ENCODE data around the gene LRP11. TPM values are rescaled to one million over a fixed set of nuclear protein-coding genes. Genes with fewer than 3 reads are reported as not detected.

LRP11 gene
- total RNA-seq, 1 donor from 2014 or later, result 2.2 TPM

DNA sequence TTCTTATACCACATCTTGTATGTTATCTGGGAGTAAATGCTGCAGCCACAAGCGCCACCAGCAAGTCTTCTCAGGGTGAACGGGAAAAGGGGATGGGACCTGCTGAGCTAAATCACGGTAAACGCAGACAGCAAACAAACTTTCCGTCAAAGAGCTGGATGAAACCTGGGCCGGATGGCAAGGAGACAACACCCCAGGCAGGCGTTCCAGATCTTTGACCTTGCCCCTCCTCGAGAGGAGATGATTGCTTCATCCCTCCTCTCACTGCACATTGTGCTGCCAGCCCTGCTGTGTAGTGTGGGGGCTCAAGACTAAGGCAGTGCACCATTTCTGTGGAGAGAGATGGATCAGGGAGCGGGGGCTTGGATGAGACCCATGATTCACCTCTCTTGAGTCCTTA, 23.9 kb upstream of the LRP11 start:
- Mint-ChIP-seq H3K9me3 (no peaks in the 10 kb centered on the region), H3K27ac (no peak overlapping the region), H3K4me1 (no peaks in the 10 kb centered on the region), H3K4me3 (peak overlapping the region; percentile 22), H3K27me3 (ENCODE audit: insufficient read depth, low read depth) (peaks cover 6% of the 10 kb centered on the region), H3K36me3 (no peaks in the 10 kb centered on the region)
- Histone ChIP-seq H3K27me3 (peaks cover 29% of the 10 kb centered on the region), H4K20me1 (ENCODE audit: low read depth) (no peaks in the 10 kb centered on the region), H3K9me3 (ENCODE audit: low read depth) (no peaks in the 10 kb centered on the region), H2AFZ (replicated peaks) (no peak overlapping the region), H3K27ac (no peak overlapping the region), H3K4me2 (no peak overlapping the region), H3K79me2 (ENCODE audit: low read depth) (no peaks in the 10 kb centered on the region), H3K9ac (no peak overlapping the region), H3K4me3 (no peak overlapping the region), H3K4me1 (no peaks in the 10 kb centered on the region), H3F3A (ENCODE audit: low read depth) (no peaks in the 10 kb centered on the region), H3K36me3 (no peaks in the 10 kb centered on the region)
- TF ChIP-seq EZH2phosphoT487 (IDR thresholded peaks at IDR 0.05) (no peak), EZH2 (IDR thresholded peaks at IDR 0.05) (no peak)
- TF ChIP-seq, protein P1, sequence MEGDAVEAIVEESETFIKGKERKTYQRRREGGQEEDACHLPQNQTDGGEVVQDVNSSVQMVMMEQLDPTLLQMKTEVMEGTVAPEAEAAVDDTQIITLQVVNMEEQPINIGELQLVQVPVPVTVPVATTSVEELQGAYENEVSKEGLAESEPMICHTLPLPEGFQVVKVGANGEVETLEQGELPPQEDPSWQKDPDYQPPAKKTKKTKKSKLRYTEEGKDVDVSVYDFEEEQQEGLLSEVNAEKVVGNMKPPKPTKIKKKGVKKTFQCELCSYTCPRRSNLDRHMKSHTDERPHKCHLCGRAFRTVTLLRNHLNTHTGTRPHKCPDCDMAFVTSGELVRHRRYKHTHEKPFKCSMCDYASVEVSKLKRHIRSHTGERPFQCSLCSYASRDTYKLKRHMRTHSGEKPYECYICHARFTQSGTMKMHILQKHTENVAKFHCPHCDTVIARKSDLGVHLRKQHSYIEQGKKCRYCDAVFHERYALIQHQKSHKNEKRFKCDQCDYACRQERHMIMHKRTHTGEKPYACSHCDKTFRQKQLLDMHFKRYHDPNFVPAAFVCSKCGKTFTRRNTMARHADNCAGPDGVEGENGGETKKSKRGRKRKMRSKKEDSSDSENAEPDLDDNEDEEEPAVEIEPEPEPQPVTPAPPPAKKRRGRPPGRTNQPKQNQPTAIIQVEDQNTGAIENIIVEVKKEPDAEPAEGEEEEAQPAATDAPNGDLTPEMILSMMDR (IDR thresholded peaks at IDR 0.05), result no peak
- no peak for DNase-seq (ENCODE audit: low spot score)

DNA sequence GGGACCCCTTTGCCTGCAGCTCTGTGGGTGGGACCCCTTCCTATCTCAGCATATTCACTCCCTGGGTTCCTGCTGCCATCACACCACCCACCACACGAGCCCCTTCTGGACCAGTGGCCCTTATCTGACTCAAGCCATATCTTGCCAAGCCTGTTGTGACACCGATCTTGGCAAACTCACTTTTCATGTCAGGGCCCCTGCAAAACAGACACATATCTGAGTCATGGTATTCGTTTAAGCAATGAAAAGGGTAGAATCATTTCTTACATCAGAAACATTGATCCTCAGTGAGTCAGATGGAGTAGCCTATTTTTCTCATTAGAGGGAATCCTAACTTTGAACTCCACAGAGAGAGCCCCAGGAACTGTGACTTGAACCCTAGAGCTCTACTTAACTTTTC, 23.2 kb upstream of the LRP11 start:
- Histone ChIP-seq H3K9me3 (ENCODE audit: low read depth) (no peaks in the 10 kb centered on the region), H3K4me1 (no peaks in the 10 kb centered on the region), H2AFZ (replicated peaks) (no peak overlapping the region), H3K9ac (no peak overlapping the region), H3K4me2 (no peak overlapping the region), H3K27me3 (peaks cover 31% of the 10 kb centered on the region), H3K79me2 (ENCODE audit: low read depth) (no peaks in the 10 kb centered on the region), H4K20me1 (ENCODE audit: low read depth) (no peaks in the 10 kb centered on the region), H3K36me3 (no peaks in the 10 kb centered on the region), H3K27ac (no peak overlapping the region), H3K4me3 (no peak overlapping the region), H3F3A (ENCODE audit: low read depth) (no peaks in the 10 kb centered on the region)
- Mint-ChIP-seq H3K27me3 (ENCODE audit: insufficient read depth, low read depth) (peaks cover 6% of the 10 kb centered on the region), H3K36me3 (no peaks in the 10 kb centered on the region), H3K4me1 (no peaks in the 10 kb centered on the region), H3K4me3 (no peak overlapping the region), H3K9me3 (no peaks in the 10 kb centered on the region), H3K27ac (no peak overlapping the region)
- TF ChIP-seq EZH2 (IDR thresholded peaks at IDR 0.05), result no peak
- no peak for DNase-seq (ENCODE audit: low spot score)

DNA sequence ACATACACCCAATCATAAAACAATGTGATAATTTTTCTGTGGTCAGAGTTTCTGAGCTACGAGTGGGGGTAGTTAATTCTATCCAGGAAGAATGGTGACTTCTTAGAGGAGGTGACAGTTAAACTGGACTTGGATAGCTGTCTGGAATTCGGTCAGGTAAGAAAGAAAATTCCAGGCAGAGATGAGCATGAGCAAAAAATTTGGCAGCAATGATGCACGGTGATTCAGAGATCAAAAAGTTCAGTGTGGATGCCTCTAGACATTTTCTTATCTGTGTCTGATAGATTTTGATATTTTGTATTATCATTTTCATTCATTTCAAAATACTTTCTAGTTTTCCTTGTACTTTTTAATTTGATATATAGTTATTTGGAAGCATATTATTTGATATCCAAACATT, 21.7 kb upstream of the LRP11 start:
- H3K9ac ChIP-seq, result no peak overlapping the region
- peaks cover 31% of the 10 kb centered on the region for H3K27me3 ChIP-seq
- TF ChIP-seq EZH2phosphoT487 (IDR thresholded peaks at IDR 0.05) (no peak), EZH2 (IDR thresholded peaks at IDR 0.05) (no peak)
- TF ChIP-seq, protein P1 (IDR thresholded peaks at IDR 0.05), result no peak
- H3K4me2 ChIP-seq, result no peak overlapping the region
- Mint-ChIP-seq H3K4me1 (no peaks in the 10 kb centered on the region), H3K4me3 (no peak overlapping the region), H3K9me3 (no peaks in the 10 kb centered on the region), H3K27me3 (ENCODE audit: insufficient read depth, low read depth) (peaks cover 5% of the 10 kb centered on the region), H3K36me3 (no peaks in the 10 kb centered on the region), H3K27ac (no peak overlapping the region)
- no peak overlapping the region for H3K4me3 ChIP-seq
- no peak overlapping the region for H3K27ac ChIP-seq
- no peaks in the 10 kb centered on the region for H4K20me1 ChIP-seq (ENCODE audit: low read depth)
- H2AFZ ChIP-seq (replicated peaks), result no peak overlapping the region
- H3F3A ChIP-seq (ENCODE audit: low read depth), result no peaks in the 10 kb centered on the region
- H3K9me3 ChIP-seq (ENCODE audit: low read depth), result no peaks in the 10 kb centered on the region
- H3K4me1 ChIP-seq, result no peaks in the 10 kb centered on the region
- no peaks in the 10 kb centered on the region for H3K79me2 ChIP-seq (ENCODE audit: low read depth)
- DNase-seq (ENCODE audit: low spot score), result no peak
- no peaks in the 10 kb centered on the region for H3K36me3 ChIP-seq

DNA sequence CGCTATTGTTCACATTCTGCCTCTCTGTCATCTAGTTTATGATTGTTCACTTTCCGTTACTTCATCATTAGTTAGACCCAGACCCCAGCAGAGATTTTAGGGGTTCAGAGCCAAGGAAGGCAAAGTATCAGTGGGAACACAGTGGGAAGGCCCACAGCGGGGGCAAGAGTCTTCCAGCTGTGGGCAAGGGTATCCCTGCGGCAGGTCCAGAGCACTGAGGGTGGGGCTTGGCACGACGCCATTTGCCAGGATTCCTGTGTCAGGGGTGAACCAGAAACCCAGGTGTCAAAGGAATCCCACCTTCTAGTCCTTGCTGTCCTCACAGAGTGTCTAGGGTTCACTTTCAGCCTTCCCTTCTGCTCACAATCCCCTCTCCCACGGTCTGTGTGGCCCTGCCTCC, 20.5 kb upstream of the LRP11 start:
- Histone ChIP-seq H3F3A (ENCODE audit: low read depth) (no peaks in the 10 kb centered on the region), H2AFZ (replicated peaks) (no peak overlapping the region), H3K79me2 (ENCODE audit: low read depth) (no peaks in the 10 kb centered on the region), H3K4me1 (no peaks in the 10 kb centered on the region), H3K4me2 (no peak overlapping the region), H3K27ac (no peak overlapping the region), H4K20me1 (ENCODE audit: low read depth) (no peaks in the 10 kb centered on the region), H3K9me3 (ENCODE audit: low read depth) (no peaks in the 10 kb centered on the region), H3K4me3 (no peak overlapping the region), H3K9ac (no peak overlapping the region), H3K27me3 (peaks cover 42% of the 10 kb centered on the region), H3K36me3 (no peaks in the 10 kb centered on the region)
- Mint-ChIP-seq H3K9me3 (no peaks in the 10 kb centered on the region), H3K27ac (no peak overlapping the region), H3K36me3 (no peaks in the 10 kb centered on the region), H3K27me3 (ENCODE audit: insufficient read depth, low read depth) (peaks cover 7% of the 10 kb centered on the region), H3K4me3 (no peak overlapping the region), H3K4me1 (no peaks in the 10 kb centered on the region)
- DNase-seq (ENCODE audit: low spot score), result no peak
- TF ChIP-seq, protein P1 (IDR thresholded peaks at IDR 0.05), result no peak
- TF ChIP-seq EZH2 (IDR thresholded peaks at IDR 0.05), result no peak
- TF ChIP-seq EZH2phosphoT487 (IDR thresholded peaks at IDR 0.05), result no peak

Data from neural progenitor cell (in vitro differentiated cells).